Type B pancreatic cell (in vitro differentiated cells): ENCODE measurements around the gene PIM3. TPM values are rescaled to one million over a fixed set of nuclear protein-coding genes. Genes with fewer than 3 reads are reported as not detected.

Experiments
- DNase-seq: peaks from one replicate; pipeline ENCODE4 v3.0.0; 2021; ENCODE audit warnings: mixed read lengths; ENCODE audit not compliant: unreplicated experiment; ENCODE audit errors: extremely low spot score
- H3K27ac Mint-ChIP-seq: 2 replicates; pipeline ENCODE4 v1.8.0; 2021; ENCODE audit warnings: mild to moderate bottlenecking, mixed read lengths
- H3K27me3 Mint-ChIP-seq: 2 replicates; pipeline ENCODE4 v1.8.0; 2021; ENCODE audit warnings: mixed read lengths
- H3K36me3 Mint-ChIP-seq: 2 replicates; pipeline ENCODE4 v1.8.0; 2021; ENCODE audit warnings: mixed read lengths
- H3K4me1 Mint-ChIP-seq: one replicate; pipeline ENCODE4 v1.8.0; 2021; ENCODE audit warnings: mixed read lengths; ENCODE audit not compliant: unreplicated experiment
- H3K4me3 Mint-ChIP-seq: 2 replicates; pipeline ENCODE4 v1.8.0; 2021; ENCODE audit warnings: mild to moderate bottlenecking, mixed read lengths
- H3K9me3 Mint-ChIP-seq: 2 replicates; pipeline ENCODE4 v1.8.0; 2021; ENCODE audit warnings: mixed read lengths
- CTCF ChIP-seq: fragments of 200-600 bp; sonication (generic); conservative IDR thresholded peaks from 2 replicates; pipeline ENCODE4 v1.5.0; 2021; ENCODE audit warnings: antibody characterized with exemption, mild to moderate bottlenecking
- total RNA-seq: library from RNA; stranded (reverse); gene quantifications from 2 replicates; pipeline ENCODE4 v1.2.1, GENCODE V29; 2021; ENCODE audit warnings: low replicate concordance

The PIM3 gene
- total RNA-seq, 1 donor from 2014 or later, result 36.7 TPM

DNA sequence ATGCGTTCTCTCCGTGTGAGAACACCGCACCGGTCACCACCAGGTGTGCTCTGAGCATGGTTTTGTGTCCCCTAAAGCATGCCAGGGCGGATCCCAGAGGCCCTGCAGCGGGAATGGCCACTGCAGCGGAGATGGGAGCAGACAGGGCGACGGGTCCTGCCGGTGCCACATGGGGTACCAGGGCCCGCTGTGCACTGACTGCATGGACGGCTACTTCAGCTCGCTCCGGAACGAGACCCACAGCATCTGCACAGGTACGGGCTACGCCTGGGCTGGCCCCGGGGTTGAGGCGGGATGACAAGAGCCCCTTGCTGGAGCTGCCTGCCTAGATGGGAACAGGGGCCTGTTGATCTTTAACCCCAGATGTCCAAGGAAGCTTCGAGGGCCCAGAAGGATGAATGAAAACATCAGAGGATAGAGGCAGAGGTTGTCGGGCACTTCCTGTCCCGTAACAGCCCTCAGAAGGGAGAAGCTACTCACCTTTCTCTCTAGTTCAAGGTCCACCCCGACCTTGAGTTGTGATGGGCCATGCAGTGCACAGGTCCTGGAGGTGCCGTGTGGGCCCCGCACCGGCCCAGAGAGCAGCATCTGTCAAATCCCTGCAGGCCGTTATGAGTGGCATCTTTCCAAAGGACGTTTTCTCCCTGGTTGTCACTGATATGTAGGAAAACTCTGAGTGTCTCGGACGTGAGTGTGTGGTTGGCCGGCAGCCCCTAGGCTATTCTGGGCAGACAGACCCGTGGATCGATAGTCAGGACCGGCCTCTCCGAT, 38.9 kb upstream of the PIM3 start:
- TF ChIP-seq CTCF, result no peak
- H3K27me3 Mint-ChIP-seq, result no peaks in the 10 kb centered on the region
- no peak overlapping the region for H3K27ac Mint-ChIP-seq
- H3K36me3 Mint-ChIP-seq, result no peaks in the 10 kb centered on the region
- H3K4me1 Mint-ChIP-seq, result peaks cover 7% of the 10 kb centered on the region
- H3K4me3 Mint-ChIP-seq, result no peak overlapping the region
- H3K9me3 Mint-ChIP-seq, result no peaks in the 10 kb centered on the region
- DNase-seq, result no peak

DNA sequence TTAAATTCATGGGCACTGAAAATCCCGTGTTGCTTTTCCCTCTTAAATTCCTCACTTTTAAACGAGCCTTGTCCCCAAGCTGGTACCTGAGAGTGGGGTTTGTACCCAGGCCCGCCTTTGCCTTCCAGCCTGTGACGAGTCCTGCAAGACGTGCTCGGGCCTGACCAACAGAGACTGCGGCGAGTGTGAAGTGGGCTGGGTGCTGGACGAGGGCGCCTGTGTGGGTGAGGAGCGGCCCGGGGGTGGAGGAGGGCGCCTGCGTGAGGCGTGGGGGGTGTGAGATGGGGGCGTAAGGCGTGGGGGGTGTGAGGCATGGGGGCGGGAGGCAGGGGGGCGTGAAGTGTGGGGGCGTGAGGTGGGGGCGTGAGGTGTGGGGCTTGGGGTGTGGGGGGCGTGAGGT, 38.1 kb upstream of the PIM3 start:
- Mint-ChIP-seq H3K9me3 (no peaks in the 10 kb centered on the region), H3K27ac (no peak overlapping the region), H3K4me3 (peak overlapping the region; percentile 41), H3K36me3 (no peaks in the 10 kb centered on the region), H3K4me1 (peaks cover 12% of the 10 kb centered on the region), H3K27me3 (no peaks in the 10 kb centered on the region)
- no peak for DNase-seq
- TF ChIP-seq CTCF, result no peak

DNA sequence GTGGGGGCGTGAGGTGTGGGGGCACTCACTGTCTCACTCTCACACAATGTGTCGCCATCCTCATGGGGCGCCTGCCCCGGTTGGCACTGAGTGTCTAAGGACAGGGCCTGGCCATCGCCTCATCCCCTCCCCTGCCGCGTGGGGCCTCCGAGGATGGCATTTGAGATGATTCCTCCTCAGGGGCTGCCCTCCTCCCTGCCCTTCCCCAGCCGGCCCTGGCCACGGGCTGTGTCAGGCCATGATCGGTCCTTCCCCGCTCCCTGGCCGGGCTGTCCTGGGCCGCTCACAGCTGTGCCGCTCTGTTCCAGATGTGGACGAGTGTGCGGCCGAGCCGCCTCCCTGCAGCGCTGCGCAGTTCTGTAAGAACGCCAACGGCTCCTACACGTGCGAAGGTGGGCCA, 37.6 kb upstream of the PIM3 start:
- Mint-ChIP-seq H3K9me3 (no peaks in the 10 kb centered on the region), H3K4me3 (no peak overlapping the region), H3K27me3 (no peaks in the 10 kb centered on the region), H3K36me3 (no peaks in the 10 kb centered on the region), H3K4me1 (peaks cover 12% of the 10 kb centered on the region), H3K27ac (no peak overlapping the region)
- no peak for TF ChIP-seq CTCF
- DNase-seq, result peak; percentile 69

DNA sequence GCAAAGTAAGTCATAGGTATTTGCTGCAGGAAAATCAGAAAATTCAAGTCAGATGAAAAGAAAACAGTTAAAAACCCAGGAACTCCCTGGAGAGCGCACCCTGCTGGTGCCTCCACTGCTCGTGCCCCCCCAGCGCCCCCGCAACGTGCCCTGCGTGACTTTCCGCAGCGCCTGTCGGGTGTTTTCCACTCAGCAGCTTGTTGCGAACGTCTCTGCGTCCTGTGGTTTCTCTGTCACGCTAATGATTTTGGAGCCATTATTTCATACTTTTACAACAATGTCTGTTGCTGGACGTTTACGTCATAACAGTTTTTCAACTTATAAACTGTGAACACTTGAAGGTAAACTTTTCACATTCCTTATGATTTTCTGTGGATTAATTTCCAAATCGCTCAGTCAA, 37.1 kb upstream of the PIM3 start:
- no peak for TF ChIP-seq CTCF
- Mint-ChIP-seq H3K9me3 (no peaks in the 10 kb centered on the region), H3K4me3 (no peak overlapping the region), H3K27ac (no peak overlapping the region), H3K27me3 (no peaks in the 10 kb centered on the region), H3K4me1 (peaks cover 12% of the 10 kb centered on the region), H3K36me3 (no peaks in the 10 kb centered on the region)
- DNase-seq, result no peak

DNA sequence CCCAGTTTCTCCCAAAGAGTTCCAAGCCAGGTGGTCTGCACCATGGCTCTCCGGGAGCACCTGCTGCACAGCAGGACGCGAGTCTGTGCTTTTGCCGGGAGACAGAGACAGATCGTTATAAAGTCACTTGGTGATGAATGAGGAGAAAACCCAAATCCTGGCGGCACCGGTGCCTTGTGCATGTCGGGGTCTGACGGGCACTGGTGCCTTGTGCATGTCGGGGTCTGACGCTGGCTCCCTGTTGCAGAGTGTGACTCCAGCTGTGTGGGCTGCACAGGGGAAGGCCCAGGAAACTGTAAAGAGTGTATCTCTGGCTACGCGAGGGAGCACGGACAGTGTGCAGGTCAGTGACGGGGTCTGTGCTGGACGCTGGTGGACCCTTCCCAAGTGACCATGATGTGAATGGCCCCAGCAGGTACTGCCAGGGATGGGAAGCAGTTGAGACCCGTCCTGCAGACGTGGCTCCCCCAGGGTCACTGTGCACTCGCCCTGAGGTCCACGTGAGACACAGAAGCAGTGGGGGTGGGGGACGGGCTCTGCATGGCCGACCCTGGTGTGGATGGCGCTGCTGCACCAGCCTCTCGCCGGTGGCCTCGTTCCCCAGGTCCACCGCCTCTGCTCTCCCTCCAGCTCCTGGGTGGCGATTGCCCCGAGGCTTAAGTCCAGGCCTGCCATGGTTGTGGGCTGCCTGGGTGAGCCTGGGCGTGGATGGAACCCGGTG, 36.3 kb upstream of the PIM3 start:
- no peak overlapping the region for H3K27ac Mint-ChIP-seq
- H3K36me3 Mint-ChIP-seq, result no peaks in the 10 kb centered on the region
- TF ChIP-seq CTCF, result no peak
- no peak for DNase-seq
- no peaks in the 10 kb centered on the region for H3K27me3 Mint-ChIP-seq
- H3K4me3 Mint-ChIP-seq, result no peak overlapping the region
- H3K9me3 Mint-ChIP-seq, result no peaks in the 10 kb centered on the region
- H3K4me1 Mint-ChIP-seq, result peaks cover 12% of the 10 kb centered on the region
